ENCODE data around the gene UBQLN4. TPM values are rescaled to one million over a fixed set of nuclear protein-coding genes. Genes with fewer than 3 reads are reported as not detected.

UBQLN4 gene
- total and polyA plus RNA-seq, 9 of the 15 experiments (the other 6 are each of a cell fraction or from before 2014, with no cell fraction given): 13.5 to 65.5 (median 37.0) TPM

DNA sequence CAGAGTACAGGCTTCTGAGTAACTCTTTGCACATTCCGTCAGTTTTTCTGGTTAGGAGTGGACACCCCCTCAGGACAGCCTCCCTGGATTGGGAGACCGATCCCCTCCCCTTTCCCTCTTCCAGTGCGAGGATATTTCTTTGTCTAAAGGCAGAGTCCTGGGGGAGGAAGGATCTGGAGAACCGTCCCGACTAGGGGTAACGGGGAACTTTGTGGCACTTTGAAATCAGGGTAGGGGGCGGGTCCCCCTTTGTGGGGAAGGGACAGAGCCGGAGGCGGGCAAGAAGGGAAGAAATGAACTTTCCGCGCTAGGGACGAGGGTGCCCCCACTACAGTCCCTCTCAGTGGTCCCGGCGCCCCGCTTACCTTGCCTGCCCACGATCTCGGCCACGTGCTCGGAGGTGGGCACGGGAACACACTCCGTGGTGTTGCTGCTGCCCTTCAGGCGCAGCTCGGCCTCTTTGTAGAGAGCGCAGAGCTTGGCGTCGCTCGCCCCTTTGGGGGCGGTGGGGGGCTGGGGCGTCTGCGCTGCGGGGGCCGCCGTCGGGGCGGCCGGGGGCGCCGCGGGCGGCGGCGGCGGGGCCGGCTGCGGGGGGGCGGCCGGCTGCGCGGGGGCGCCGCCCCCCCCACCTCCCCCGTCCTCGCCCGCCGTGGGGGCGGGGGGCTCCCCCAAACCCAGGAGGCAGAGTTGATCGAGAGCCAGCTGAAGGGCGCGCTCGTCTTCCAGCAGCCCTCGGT, 27.8 kb upstream of the UBQLN4 start (continued):
- TF ChIP-seq TCF7L2 (IDR thresholded peaks at IDR 0.05; ENCODE audit: low read depth, low read length): no peak

DNA sequence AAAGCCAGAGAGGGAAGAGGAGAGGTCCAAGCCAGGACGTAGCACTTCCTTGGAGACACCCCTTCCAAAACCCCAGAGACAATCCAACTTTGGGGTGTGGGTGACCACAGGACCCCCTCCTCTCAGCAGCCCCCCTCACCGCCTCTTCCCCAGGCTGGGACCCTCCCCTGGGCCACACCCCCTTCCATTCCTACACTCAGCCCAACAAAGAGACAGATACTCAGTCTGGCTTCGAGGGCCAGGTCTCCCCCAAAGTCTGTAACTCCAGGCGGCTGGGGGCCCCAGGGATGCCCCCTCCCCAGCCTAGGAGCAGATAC, 27.2 kb upstream of the UBQLN4 start:
- peaks cover 15% of the 10 kb centered on the region for H3K79me2 ChIP-seq (ENCODE audit: control insufficient read depth, insufficient read depth, low read length)
- WGBS (ENCODE audit: insufficient coverage, low coverage, missing lambda C conversion rate): 27% methylated on average over 4 of the region's 4 CpGs
- no TSS peak for BruUV-seq (replicated peaks)
- H3K36me3 ChIP-seq (ENCODE audit: control insufficient read depth, insufficient read depth, low read length): peaks cover 20% of the 10 kb centered on the region; the same call in 1 of the 3 replicates
- peak overlapping the region; percentile 55 for H3K4me3 ChIP-seq
- intact Hi-C loops (cut with micrococcal nuclease): loop anchor here (10.0 kb wide), 1 partner anchor 284 kb away; the partner anchor contains the start of gene RHBG
- H4K20me1 ChIP-seq (replicated peaks; ENCODE audit: control insufficient read depth, insufficient read depth, low read length): no peaks in the 10 kb centered on the region
- POLR2A ChIA-PET: interaction anchor here (0.6 kb wide), 1 partner anchor 20 kb away, joined by 3 read pairs; the partner anchor contains the start of gene RAB25
- TF ChIP-seq SOX6 (IDR thresholded peaks at IDR 0.05) (no peak), PHF20 (IDR thresholded peaks at IDR 0.05; ENCODE audit: partially characterized antibody) (no peak), ZNF561 (CRISPR knock-in tag; conservative IDR thresholded peaks at IDR 0.05) (no peak)
- TF ChIP-seq, protein P1, sequence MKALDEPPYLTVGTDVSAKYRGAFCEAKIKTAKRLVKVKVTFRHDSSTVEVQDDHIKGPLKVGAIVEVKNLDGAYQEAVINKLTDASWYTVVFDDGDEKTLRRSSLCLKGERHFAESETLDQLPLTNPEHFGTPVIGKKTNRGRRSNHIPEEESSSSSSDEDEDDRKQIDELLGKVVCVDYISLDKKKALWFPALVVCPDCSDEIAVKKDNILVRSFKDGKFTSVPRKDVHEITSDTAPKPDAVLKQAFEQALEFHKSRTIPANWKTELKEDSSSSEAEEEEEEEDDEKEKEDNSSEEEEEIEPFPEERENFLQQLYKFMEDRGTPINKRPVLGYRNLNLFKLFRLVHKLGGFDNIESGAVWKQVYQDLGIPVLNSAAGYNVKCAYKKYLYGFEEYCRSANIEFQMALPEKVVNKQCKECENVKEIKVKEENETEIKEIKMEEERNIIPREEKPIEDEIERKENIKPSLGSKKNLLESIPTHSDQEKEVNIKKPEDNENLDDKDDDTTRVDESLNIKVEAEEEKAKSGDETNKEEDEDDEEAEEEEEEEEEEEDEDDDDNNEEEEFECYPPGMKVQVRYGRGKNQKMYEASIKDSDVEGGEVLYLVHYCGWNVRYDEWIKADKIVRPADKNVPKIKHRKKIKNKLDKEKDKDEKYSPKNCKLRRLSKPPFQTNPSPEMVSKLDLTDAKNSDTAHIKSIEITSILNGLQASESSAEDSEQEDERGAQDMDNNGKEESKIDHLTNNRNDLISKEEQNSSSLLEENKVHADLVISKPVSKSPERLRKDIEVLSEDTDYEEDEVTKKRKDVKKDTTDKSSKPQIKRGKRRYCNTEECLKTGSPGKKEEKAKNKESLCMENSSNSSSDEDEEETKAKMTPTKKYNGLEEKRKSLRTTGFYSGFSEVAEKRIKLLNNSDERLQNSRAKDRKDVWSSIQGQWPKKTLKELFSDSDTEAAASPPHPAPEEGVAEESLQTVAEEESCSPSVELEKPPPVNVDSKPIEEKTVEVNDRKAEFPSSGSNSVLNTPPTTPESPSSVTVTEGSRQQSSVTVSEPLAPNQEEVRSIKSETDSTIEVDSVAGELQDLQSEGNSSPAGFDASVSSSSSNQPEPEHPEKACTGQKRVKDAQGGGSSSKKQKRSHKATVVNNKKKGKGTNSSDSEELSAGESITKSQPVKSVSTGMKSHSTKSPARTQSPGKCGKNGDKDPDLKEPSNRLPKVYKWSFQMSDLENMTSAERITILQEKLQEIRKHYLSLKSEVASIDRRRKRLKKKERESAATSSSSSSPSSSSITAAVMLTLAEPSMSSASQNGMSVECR (CRISPR knock-in tag; IDR thresholded peaks at IDR 0.05): no peak
- TF ChIP-seq, protein P2, sequence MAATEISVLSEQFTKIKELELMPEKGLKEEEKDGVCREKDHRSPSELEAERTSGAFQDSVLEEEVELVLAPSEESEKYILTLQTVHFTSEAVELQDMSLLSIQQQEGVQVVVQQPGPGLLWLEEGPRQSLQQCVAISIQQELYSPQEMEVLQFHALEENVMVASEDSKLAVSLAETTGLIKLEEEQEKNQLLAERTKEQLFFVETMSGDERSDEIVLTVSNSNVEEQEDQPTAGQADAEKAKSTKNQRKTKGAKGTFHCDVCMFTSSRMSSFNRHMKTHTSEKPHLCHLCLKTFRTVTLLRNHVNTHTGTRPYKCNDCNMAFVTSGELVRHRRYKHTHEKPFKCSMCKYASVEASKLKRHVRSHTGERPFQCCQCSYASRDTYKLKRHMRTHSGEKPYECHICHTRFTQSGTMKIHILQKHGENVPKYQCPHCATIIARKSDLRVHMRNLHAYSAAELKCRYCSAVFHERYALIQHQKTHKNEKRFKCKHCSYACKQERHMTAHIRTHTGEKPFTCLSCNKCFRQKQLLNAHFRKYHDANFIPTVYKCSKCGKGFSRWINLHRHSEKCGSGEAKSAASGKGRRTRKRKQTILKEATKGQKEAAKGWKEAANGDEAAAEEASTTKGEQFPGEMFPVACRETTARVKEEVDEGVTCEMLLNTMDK (IDR thresholded peaks at IDR 0.05; ENCODE audit: borderline replicate concordance, insufficient read depth, low read depth, low read length, poor library complexity, severe bottlenecking): no peak
- TF ChIP-seq, protein P3, sequence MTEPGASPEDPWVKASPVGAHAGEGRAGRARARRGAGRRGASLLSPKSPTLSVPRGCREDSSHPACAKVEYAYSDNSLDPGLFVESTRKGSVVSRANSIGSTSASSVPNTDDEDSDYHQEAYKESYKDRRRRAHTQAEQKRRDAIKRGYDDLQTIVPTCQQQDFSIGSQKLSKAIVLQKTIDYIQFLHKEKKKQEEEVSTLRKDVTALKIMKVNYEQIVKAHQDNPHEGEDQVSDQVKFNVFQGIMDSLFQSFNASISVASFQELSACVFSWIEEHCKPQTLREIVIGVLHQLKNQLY (CRISPR knock-in tag; conservative IDR thresholded peaks at IDR 0.05): no peak
- TF ChIP-seq, protein P4, sequence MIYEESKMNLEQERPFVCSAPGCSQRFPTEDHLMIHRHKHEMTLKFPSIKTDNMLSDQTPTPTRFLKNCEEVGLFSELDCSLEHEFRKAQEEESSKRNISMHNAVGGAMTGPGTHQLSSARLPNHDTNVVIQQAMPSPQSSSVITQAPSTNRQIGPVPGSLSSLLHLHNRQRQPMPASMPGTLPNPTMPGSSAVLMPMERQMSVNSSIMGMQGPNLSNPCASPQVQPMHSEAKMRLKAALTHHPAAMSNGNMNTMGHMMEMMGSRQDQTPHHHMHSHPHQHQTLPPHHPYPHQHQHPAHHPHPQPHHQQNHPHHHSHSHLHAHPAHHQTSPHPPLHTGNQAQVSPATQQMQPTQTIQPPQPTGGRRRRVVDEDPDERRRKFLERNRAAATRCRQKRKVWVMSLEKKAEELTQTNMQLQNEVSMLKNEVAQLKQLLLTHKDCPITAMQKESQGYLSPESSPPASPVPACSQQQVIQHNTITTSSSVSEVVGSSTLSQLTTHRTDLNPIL (CRISPR knock-in tag; IDR thresholded peaks at IDR 0.05): no peak
- peak overlapping the region; percentile 73 to 94 for H3K9ac ChIP-seq (ENCODE audit: insufficient read depth in 1 of 2, low read depth in 2 of 2, low read length in 2 of 2)
- H3K9me1 ChIP-seq (ENCODE audit: control insufficient read depth, insufficient read depth, low read length): peaks cover 2% of the 10 kb centered on the region
- no peaks in the 10 kb centered on the region for H3K27me3 ChIP-seq (ENCODE audit: control insufficient read depth in 2 of 2, insufficient read depth in 2 of 2, low read length in 2 of 2)
- peak overlapping the region; percentile 85 for H3K4me2 ChIP-seq (ENCODE audit: insufficient read depth, low read length)
- FAIRE-seq: no peak
- peak overlapping the region; percentile 91 for H2AFZ ChIP-seq (ENCODE audit: low read depth, low read length)
- DNase-seq (ENCODE audit: extremely low read depth in 1 of 4, low spot score in 3 of 4): no peak
- no peaks in the 10 kb centered on the region for H3K9me3 ChIP-seq (replicated peaks; ENCODE audit: control insufficient read depth, insufficient read depth, low read depth, low read length)
- in situ Hi-C loops (cut with MboI): no loop called here
- CTCF ChIA-PET (ENCODE audit: low intra/inter-chr PET ratio): no interaction called here
- H3K27ac ChIP-seq (ENCODE audit: extremely low read depth, low read depth, low read length): no peak overlapping the region
- H3K4me1 ChIP-seq (replicated peaks in 1 of 2; ENCODE audit: control insufficient read depth in 2 of 2, insufficient read depth in 2 of 2, low read length in 2 of 2): peaks cover 18 to 43% of the 10 kb centered on the region in 2 experiments
- ATAC-seq: no peak
